GM12892 (cell line): Measurements from ENCODE around the gene HSPB1.
"Not testable (repeated sequence)": the region's sequence is repeated elsewhere in the genome, so short reads cannot be mapped to it uniquely, and the experiment has no call there.

Experiments
- DNase-seq: peaks from one replicate; pipeline ENCODE4 v3.0.0; 2011; ENCODE audit not compliant: insufficient read length
- FAIRE-seq: peaks from 2 replicates; lab custom pipeline; 2011; peaks lifted over from hg19 to GRCh38; lab: Jason Lieb, UNC
- POLR2A ChIP-seq: IDR thresholded peaks from 2 replicates; pipeline ENCODE4 v1.6.1; 2011; ENCODE audit warnings: low read depth, low read length, control low read depth
- POLR2AphosphoS5 ChIP-seq: IDR thresholded peaks from 2 replicates; pipeline ENCODE4 v1.6.1; 2011; ENCODE audit warnings: low read depth, low read length, control low read depth
- TAF1 ChIP-seq: IDR thresholded peaks from 2 replicates; pipeline ENCODE4 v1.6.1; 2011; ENCODE audit warnings: low read depth, mild to moderate bottlenecking, control low read depth, low read length, borderline replicate concordance

The HSPB1 gene

GRCh38 chr7:76300166-76300731, 2.2 kb upstream of the HSPB1 start:
- FAIRE-seq (no peak), DNase-seq (no peak)
- TF ChIP-seq POLR2AphosphoS5, result no peak
- no peak for TF ChIP-seq TAF1
- no peak for TF ChIP-seq POLR2A

- DNase-seq, result no peak
- no peak for FAIRE-seq
- no peak for TF ChIP-seq POLR2A
- TF ChIP-seq TAF1, result no peak
- TF ChIP-seq POLR2AphosphoS5, result no peak
Observed at GRCh38 chr7:76301000-76301399, 1.5 kb upstream of the HSPB1 start.

GRCh38 chr7:76303202-76304147, 1.0 kb downstream of the HSPB1 start:
- FAIRE-seq (no peak), DNase-seq (peak; percentile 84)

GRCh38 chr7:76304888-76305375, 2.5 kb downstream of the HSPB1 start:
- TF ChIP-seq TAF1 (no peak), POLR2AphosphoS5 (no peak), POLR2A (no peak)
- FAIRE-seq, result no peak
- no peak for DNase-seq

More at GRCh38 chr7:76303202-76304147, 1.0 kb downstream of the HSPB1 start:
- TF ChIP-seq POLR2A (no peak), POLR2AphosphoS5 (no peak), TAF1 (no peak)

GRCh38 chr7:76308874-76309273, 6.4 kb downstream of the HSPB1 start:
- not testable (repeated sequence) for FAIRE-seq, DNase-seq

- not testable (repeated sequence) for DNase-seq, FAIRE-seq
Observed at GRCh38 chr7:76309341-76310101, 7.0 kb downstream of the HSPB1 start.

- FAIRE-seq, result no peak
- TF ChIP-seq POLR2AphosphoS5 (no peak), POLR2A (no peak), TAF1 (no peak)
Observed at GRCh38 chr7:76310102-76310957, 7.9 kb downstream of the HSPB1 start.

GRCh38 chr7:76311838-76312237, 9.4 kb downstream of the HSPB1 start:
- FAIRE-seq, DNase-seq: not testable (repeated sequence)

More at GRCh38 chr7:76310102-76310957, 7.9 kb downstream of the HSPB1 start:
- DNase-seq, result no peak

- DNase-seq (peak; percentile 93), FAIRE-seq (peak; percentile 90)
- TF ChIP-seq TAF1 (no peak), POLR2AphosphoS5 (no peak), POLR2A (no peak)
Observed at GRCh38 chr7:76314042-76314721, 11.7 kb downstream of the HSPB1 start.

GRCh38 chr7:76314740-76315139, 12.3 kb downstream of the HSPB1 start:
- not testable (repeated sequence) for DNase-seq

GRCh38 chr7:76315364-76315763, 12.9 kb downstream of the HSPB1 start:
- DNase-seq, result no peak
- no peak for FAIRE-seq
- TF ChIP-seq TAF1 (no peak), POLR2AphosphoS5 (no peak), POLR2A (no peak)

More at GRCh38 chr7:76314740-76315139, 12.3 kb downstream of the HSPB1 start:
- FAIRE-seq, result not testable (repeated sequence)
